Measurements from ENCODE around the gene PLA2G4B. TPM values are rescaled to one million over a fixed set of nuclear protein-coding genes. Genes with fewer than 3 reads are reported as not detected.

The PLA2G4B gene
- total and polyA plus RNA-seq, 2 donors (not counting 1 experiment from before 2014, with no cell fraction given) = 22.6 to 33.2 TPM

- WGBS (ENCODE audit: insufficient coverage) = 91% methylated on average over 9 of the region's 10 CpGs
- intact Hi-C loops (cut with micrococcal nuclease) = no loop called here
- peaks cover 0 to 31% (median 3%) of the 10 kb centered on the region in 4 experiments for H3K27me3 ChIP-seq (replicated peaks in 1 of 4; ENCODE audit: control extremely low read depth in 1 of 4, control insufficient read depth in 3 of 4, insufficient read depth in 4 of 4, low read length in 3 of 4)
- no peak overlapping the region for H3K4me2 ChIP-seq (replicated peaks; ENCODE audit: low read depth, low read length, poor library complexity, severe bottlenecking)
- TF ChIP-seq EZH2 (IDR thresholded peaks at IDR 0.05; ENCODE audit: borderline replicate concordance, insufficient read depth, low read depth, low read length, poor library complexity, severe bottlenecking) (no peak), CTCF (IDR thresholded peaks at IDR 0.05) (no peak)
- H3K9me3 ChIP-seq (ENCODE audit: control extremely low read depth in 1 of 3, control insufficient read depth in 2 of 3, insufficient read depth in 1 of 3, low read length in 2 of 3) = no peaks in the 10 kb centered on the region
- Mint-ChIP-seq H3K9me3 (ENCODE audit: insufficient read depth) (no peaks in the 10 kb centered on the region), H3K27me3 (peaks cover 23% of the 10 kb centered on the region), H3K27ac (no peak overlapping the region), H3K4me3 (no peak overlapping the region), H3K4me1 (peaks cover 22% of the 10 kb centered on the region)
- no peak overlapping the region for H3K9ac ChIP-seq (ENCODE audit: low read length)
- no peak for DNase-seq
- H3K79me2 ChIP-seq (ENCODE audit: control insufficient read depth, insufficient read depth, low read length) = no peaks in the 10 kb centered on the region
- ChIA-PET CTCF (no interaction called here), POLR2A (no interaction called here)
- H3K4me1 ChIP-seq (ENCODE audit: control insufficient read depth in 2 of 2, insufficient read depth in 2 of 2, low read length in 2 of 2) = peaks cover 16 to 26% of the 10 kb centered on the region in 2 donors
- no peaks in the 10 kb centered on the region for H4K20me1 ChIP-seq (ENCODE audit: control insufficient read depth, insufficient read depth, low read length, poor library complexity, severe bottlenecking)
- no peak overlapping the region for H3K27ac ChIP-seq (ENCODE audit: low read length in 2 of 2)
- no peak for ATAC-seq (ENCODE audit: low read depth)
- H3K36me3 ChIP-seq (replicated peaks in 1 of 2; ENCODE audit: control extremely low read depth in 1 of 2, control insufficient read depth in 1 of 2, extremely low read depth in 1 of 2, insufficient read depth in 2 of 2, low read length in 1 of 2) = no peaks in the 10 kb centered on the region
- no peak overlapping the region for H3K4me3 ChIP-seq (ENCODE audit: control extremely low read depth in 1 of 5, extremely low read depth in 1 of 5, insufficient read depth in 1 of 5, low read depth in 2 of 5, low read length in 4 of 5)
- no peak overlapping the region for H2AFZ ChIP-seq (ENCODE audit: insufficient read depth, low read depth, low read length, poor library complexity, severe bottlenecking)
Observed at GRCh38 chr15:41879321-41879845, 40.7 kb downstream of the PLA2G4B start.

- intact Hi-C loops (cut with micrococcal nuclease) = no loop called here
- Histone ChIP-seq H3K9ac (ENCODE audit: low read length) (no peak overlapping the region), H4K20me1 (ENCODE audit: control insufficient read depth, insufficient read depth, low read length, poor library complexity, severe bottlenecking) (no peaks in the 10 kb centered on the region), H2AFZ (ENCODE audit: insufficient read depth, low read depth, low read length, poor library complexity, severe bottlenecking) (no peak overlapping the region), H3K27ac (ENCODE audit: low read length in 2 of 2) (no peak overlapping the region), H3K4me2 (replicated peaks; ENCODE audit: low read depth, low read length, poor library complexity, severe bottlenecking) (no peak overlapping the region), H3K4me1 (ENCODE audit: control insufficient read depth in 2 of 2, insufficient read depth in 2 of 2, low read length in 2 of 2) (peaks cover 16 to 26% of the 10 kb centered on the region in 2 donors), H3K4me3 (ENCODE audit: control extremely low read depth in 1 of 5, extremely low read depth in 1 of 5, insufficient read depth in 1 of 5, low read depth in 2 of 5, low read length in 4 of 5) (no peak overlapping the region), H3K36me3 (replicated peaks in 1 of 2; ENCODE audit: control extremely low read depth in 1 of 2, control insufficient read depth in 1 of 2, extremely low read depth in 1 of 2, insufficient read depth in 2 of 2, low read length in 1 of 2) (no peaks in the 10 kb centered on the region), H3K9me3 (ENCODE audit: control extremely low read depth in 1 of 3, control insufficient read depth in 2 of 3, insufficient read depth in 1 of 3, low read length in 2 of 3) (no peaks in the 10 kb centered on the region), H3K79me2 (ENCODE audit: control insufficient read depth, insufficient read depth, low read length) (no peaks in the 10 kb centered on the region), H3K27me3 (replicated peaks in 1 of 4; ENCODE audit: control extremely low read depth in 1 of 4, control insufficient read depth in 3 of 4, insufficient read depth in 4 of 4, low read length in 3 of 4) (peaks cover 0 to 29% (median 3%) of the 10 kb centered on the region in 4 experiments)
- ATAC-seq (ENCODE audit: low read depth) (no peak), DNase-seq (no peak)
- H3K4me3 Mint-ChIP-seq = no peak overlapping the region
- peaks cover 23% of the 10 kb centered on the region for H3K27me3 Mint-ChIP-seq
- WGBS (ENCODE audit: insufficient coverage) = 96% methylated on average over 5 of the region's 10 CpGs
- H3K4me1 Mint-ChIP-seq = peaks cover 23% of the 10 kb centered on the region
- TF ChIP-seq CTCF (IDR thresholded peaks at IDR 0.05) = no peak
- TF ChIP-seq EZH2 (IDR thresholded peaks at IDR 0.05; ENCODE audit: borderline replicate concordance, insufficient read depth, low read depth, low read length, poor library complexity, severe bottlenecking) = no peak
- POLR2A ChIA-PET = no interaction called here
- no peaks in the 10 kb centered on the region for H3K9me3 Mint-ChIP-seq (ENCODE audit: insufficient read depth)
- CTCF ChIA-PET = interaction anchor here (0.6 to 1.5 kb wide), 3 partner anchors 12 to 1062 kb away, joined by 3 to 5 read pairs (median 4); no protein-coding TSS in a partner anchor
- H3K27ac Mint-ChIP-seq = no peak overlapping the region
Observed at GRCh38 chr15:41880156-41880877, 41.7 kb downstream of the PLA2G4B start.
